IMR-90 (cell line): ENCODE measurements around the gene RGS3. TPM values are rescaled to one million over a fixed set of nuclear protein-coding genes. Genes with fewer than 3 reads are reported as not detected.

Experiments used
- ATAC-seq: fragments of 200-7000 bp; cut with Tn5 transposase; 2 replicates; pipeline ENCODE4 v1.9.1; 2020; ENCODE audit warnings: low read depth, mild to moderate bottlenecking, moderate library complexity
- BruUV-seq: library from RNA; stranded (reverse); fragments of 400-500 nt; replicated peaks from 2 replicates; lab custom pipeline; 2021; lab: Mats Ljungman, UMichigan
- CTCF ChIA-PET: fragments of 300-600 bp; formaldehyde crosslinking; extraction: SDS; loops from one replicate; lab custom pipeline; 2021; ENCODE audit warnings: antibody characterized with exemption; lab: Yijun Ruan, JAX
- POLR2A ChIA-PET: fragments of 300-600 bp; sonication (Branson Sonifier 250); formaldehyde crosslinking; loops from one replicate; lab custom pipeline; 2022; ENCODE audit warnings: antibody characterized with exemption; ENCODE audit not compliant: unreplicated experiment; lab: Charles Lee
- DNase-seq: peaks from one replicate; pipeline ENCODE4 v3.0.0; 2013
- H2AFZ ChIP-seq: replicated peaks from 2 replicates; pipeline ENCODE3; 2013; ENCODE audit warnings: low read length, mild to moderate bottlenecking; ENCODE audit not compliant: poor library complexity
- H2AK5ac ChIP-seq: 2 replicates; pipeline ENCODE4 v1.6.1; 2013; ENCODE audit warnings: low read depth, low read length, inconsistent platforms
- H2AK9ac ChIP-seq: replicated peaks from 2 replicates; pipeline ENCODE3; 2013; ENCODE audit warnings: mild to moderate bottlenecking, low read depth, low read length, moderate library complexity; ENCODE audit not compliant: poor library complexity
- H2BK120ac ChIP-seq: 2 replicates; pipeline ENCODE4 v1.6.1; 2013; ENCODE audit warnings: low read depth, low read length, inconsistent platforms
- H2BK15ac ChIP-seq: 3 replicates; pipeline ENCODE4 v1.6.1; 2013; ENCODE audit warnings: low read depth, low read length, inconsistent platforms
- H2BK20ac ChIP-seq: 2 replicates; pipeline ENCODE4 v1.6.1; 2013; ENCODE audit warnings: low read depth, mild to moderate bottlenecking, inconsistent platforms, low read length, moderate library complexity
- H2BK5ac ChIP-seq: 2 replicates; pipeline ENCODE4 v1.6.1; 2013; ENCODE audit warnings: mild to moderate bottlenecking, low read depth, low read length, inconsistent platforms; ENCODE audit not compliant: poor library complexity, severe bottlenecking
- H3K14ac ChIP-seq: replicated peaks from 2 replicates; pipeline ENCODE4 v1.6.1; 2013; ENCODE audit warnings: low read depth, low read length, inconsistent platforms
- H3K18ac ChIP-seq: 2 replicates; pipeline ENCODE4 v1.6.1; 2013; ENCODE audit warnings: low read depth, low read length, control low read depth
- H3K23ac ChIP-seq: 2 replicates; pipeline ENCODE4 v1.6.1; 2013; ENCODE audit warnings: low read depth, low read length, inconsistent platforms
- H3K27ac ChIP-seq: 2 replicates; pipeline ENCODE4 v1.5.1; 2013; ENCODE audit warnings: mild to moderate bottlenecking, control low read depth, low read length; ENCODE audit not compliant: insufficient read depth
- H3K27me3 ChIP-seq: 2 replicates; pipeline ENCODE4 v1.6.1; 2013; ENCODE audit warnings: low read length; ENCODE audit not compliant: control insufficient read depth, insufficient read depth
- H3K36me3 ChIP-seq: 2 replicates; pipeline ENCODE4 v1.6.1; 2013; ENCODE audit warnings: low read length, mixed read lengths; ENCODE audit not compliant: control insufficient read depth, insufficient read depth
- H3K4ac ChIP-seq: 2 replicates; pipeline ENCODE4 v1.6.1; 2013; ENCODE audit warnings: low read depth, low read length, inconsistent platforms
- H3K4me1 ChIP-seq: 2 replicates; pipeline ENCODE4 v1.6.1; 2013; ENCODE audit warnings: low read length, mixed read lengths; ENCODE audit not compliant: control insufficient read depth, insufficient read depth
- H3K4me2 ChIP-seq: 2 replicates; pipeline ENCODE4 v1.6.1; 2013; ENCODE audit warnings: low read depth, mild to moderate bottlenecking, control low read depth, low read length, moderate library complexity
- H3K4me3 ChIP-seq: 2 replicates; pipeline ENCODE4 v1.5.1; 2013; ENCODE audit warnings: low read depth, mild to moderate bottlenecking, control low read depth, low read length, moderate library complexity; ENCODE audit not compliant: insufficient read depth
- H3K56ac ChIP-seq: 2 replicates; pipeline ENCODE4 v1.6.1; 2013; ENCODE audit warnings: low read length, inconsistent platforms; ENCODE audit not compliant: insufficient read depth; ENCODE audit errors: extremely low read depth
- H3K79me1 ChIP-seq, 2 experiments: 2 replicates each; pipeline ENCODE4 v1.6.1; 2013; ENCODE audit warnings: low read length in 2 of 2, inconsistent platforms in 1 of 2, low read depth in 1 of 2
- H3K9ac ChIP-seq: 2 replicates; pipeline ENCODE4 v1.6.1; 2013; ENCODE audit warnings: low read depth, low read length, control low read depth
- H3K9me1 ChIP-seq: 2 replicates; pipeline ENCODE4 v1.6.1; 2013; ENCODE audit warnings: low read length, inconsistent platforms; ENCODE audit not compliant: insufficient read depth
- H3K9me3 ChIP-seq: 2 replicates; pipeline ENCODE4 v1.6.1; 2013; ENCODE audit warnings: low read length; ENCODE audit not compliant: control insufficient read depth, insufficient read depth
- H4K20me1 ChIP-seq: 2 replicates; pipeline ENCODE4 v1.6.1; 2013; ENCODE audit warnings: low read length, inconsistent platforms; ENCODE audit not compliant: insufficient read depth
- H4K5ac ChIP-seq: 2 replicates; pipeline ENCODE4 v1.6.1; 2013; ENCODE audit warnings: mild to moderate bottlenecking, low read depth, low read length, control low read depth
- H4K8ac ChIP-seq, 2 experiments: 2 replicates each; pipeline ENCODE4 v1.6.1; 2013; ENCODE audit warnings: low read depth in 2 of 2, low read length in 2 of 2, control low read depth in 1 of 2, inconsistent platforms in 1 of 2
- H4K91ac ChIP-seq: 2 replicates; pipeline ENCODE4 v1.6.1; 2013; ENCODE audit warnings: low read depth, low read length, inconsistent platforms; ENCODE audit not compliant: insufficient read depth
- BHLHE40 ChIP-seq: fragments of 150-350 bp; IDR thresholded peaks from 2 replicates; pipeline ENCODE4 v1.6.1; 2016; ENCODE audit warnings: mild to moderate bottlenecking, low read depth, low read length
- CEBPB ChIP-seq: IDR thresholded peaks from 2 replicates; pipeline ENCODE4 v1.6.1; 2012; ENCODE audit warnings: low read depth, low read length, improper control_type of control experiment
- CHD1 ChIP-seq: IDR thresholded peaks from 2 replicates; pipeline ENCODE4 v1.6.1; 2012; ENCODE audit warnings: low read depth, low read length, improper control_type of control experiment
- FOS ChIP-seq: fragments of 150-350 bp; IDR thresholded peaks from 2 replicates; pipeline ENCODE4 v1.6.1; 2016; ENCODE audit warnings: low read depth, low read length
- MAFK ChIP-seq: IDR thresholded peaks from 2 replicates; pipeline ENCODE4 v1.6.1; 2012; ENCODE audit warnings: low read depth, low read length, improper control_type of control experiment
- MAZ ChIP-seq: IDR thresholded peaks from 2 replicates; pipeline ENCODE4 v1.6.1; 2012; ENCODE audit warnings: low read depth, mild to moderate bottlenecking, low read length, improper control_type of control experiment, moderate library complexity, borderline replicate concordance
- MXI1 ChIP-seq: IDR thresholded peaks from 2 replicates; pipeline ENCODE4 v1.6.1; 2012; ENCODE audit warnings: low read depth, mild to moderate bottlenecking, low read length, moderate library complexity, borderline replicate concordance
- NFE2L2 ChIP-seq: fragments of 150-350 bp; IDR thresholded peaks from 2 replicates; pipeline ENCODE4 v1.6.1; 2016; ENCODE audit warnings: low read depth, mild to moderate bottlenecking, low read length
- RAD21 ChIP-seq: IDR thresholded peaks from 2 replicates; pipeline ENCODE4 v1.6.1; 2012; ENCODE audit warnings: low read length, improper control_type of control experiment
- RFX5 ChIP-seq: IDR thresholded peaks from 2 replicates; pipeline ENCODE4 v1.8.0; 2012; ENCODE audit warnings: low read depth, mild to moderate bottlenecking, low read length, moderate library complexity
- SMC3 ChIP-seq: fragments of 150-350 bp; IDR thresholded peaks from 2 replicates; pipeline ENCODE4 v1.6.1; 2016; ENCODE audit warnings: low read depth, mild to moderate bottlenecking, antibody characterized with exemption, low read length, moderate library complexity
- WGBS, 2 experiments: methylation state at CpG; one replicate each; pipeline versions ENCODE4 v1.1.5 to v1.1.7; 2013; ENCODE audit warnings: missing lambda C conversion rate in 2 of 2; ENCODE audit not compliant: insufficient read length in 1 of 2; ENCODE audit errors: extremely low coverage in 2 of 2; 5-methylcytosine and 5-hydroxymethylcytosine counted together
- dilution Hi-C: fragments of 300-500 bp; cut with HindIII; formaldehyde crosslinking; loops from one replicate; pipeline ENCODE4 v1.14.3; 2018; ENCODE audit warnings: low sequenced_read_pairs; ENCODE audit not compliant: unreplicated experiment
- in situ Hi-C: fragments of 300-500 bp; cut with MboI; formaldehyde crosslinking; loops from 3 replicates; pipeline ENCODE4 v1.14.3; 2019; ENCODE audit warnings: low sequenced_read_pairs, inconsistent platforms, mixed read lengths
- intact Hi-C: fragments of 100-400 bp; cut with micrococcal nuclease; formaldehyde crosslinking; loops from 2 replicates; pipeline ENCODE4 v1.10.0; 2022
- polyA plus RNA-seq, 3 experiments: library from polyadenylated mRNA; depleted of rRNA; stranded (reverse); fragments of >200 nt; gene quantifications; 2 replicates each; pipeline ENCODE4 v1.2.3, GENCODE V29; 2012; ENCODE audit warnings: low replicate concordance in 1 of 3
- total RNA-seq: library from RNA; depleted of rRNA; stranded (reverse); fragments of >200 nt; gene quantifications from 2 replicates; pipeline ENCODE4 v1.2.3, GENCODE V29; 2012
- TF ChIP-seq, protein P1 (sequence below): fragments of 150-350 bp; IDR thresholded peaks from 2 replicates; pipeline ENCODE4 v1.6.1; 2016; ENCODE audit warnings: low read depth, mild to moderate bottlenecking, low read length, moderate library complexity, borderline replicate concordance
- TF ChIP-seq, protein P2 (sequence below): conservative IDR thresholded peaks from 2 replicates; pipeline ENCODE4 v1.5.1; 2012; ENCODE audit warnings: mild to moderate bottlenecking, low read depth, low read length, improper control_type of control experiment
- TF ChIP-seq, protein P3 (sequence below): fragments of 150-350 bp; IDR thresholded peaks from 2 replicates; pipeline ENCODE4 v1.6.1; 2017; ENCODE audit warnings: mild to moderate bottlenecking, antibody characterized with exemption, low read length, low read depth

RGS3 gene
- total and polyA plus RNA-seq, 2 of the 4 experiments (the other 2 are of a cell fraction): 51.8 to 65.6 TPM

DNA sequence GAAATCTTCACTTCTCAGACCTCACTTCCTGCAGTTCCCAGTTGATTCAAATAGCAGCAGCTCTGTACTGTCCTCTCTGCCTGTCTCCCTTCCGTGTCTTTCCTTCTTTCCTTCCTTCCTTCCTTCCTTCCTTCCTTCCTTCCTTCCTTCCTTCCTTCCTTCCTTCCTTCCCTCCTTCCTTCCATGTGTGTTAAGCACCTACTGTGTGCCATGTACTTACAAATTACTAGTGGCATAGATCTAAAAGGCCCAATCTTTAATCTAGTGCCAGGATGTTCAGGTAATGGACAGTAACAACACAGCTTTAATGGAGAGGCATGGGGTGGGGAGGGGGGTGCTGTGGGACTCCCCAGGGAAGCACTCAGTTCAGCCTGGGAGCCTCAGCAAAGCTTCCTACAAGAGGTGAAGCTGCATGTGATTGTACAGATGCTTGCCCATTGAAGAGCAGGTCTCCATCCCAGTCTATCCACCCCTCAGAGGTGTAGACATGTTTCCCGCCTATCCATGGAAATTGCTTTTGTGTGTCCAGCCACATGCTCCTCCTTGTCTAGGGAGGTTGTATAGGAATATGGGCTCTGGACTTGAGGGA is 106.0 kb downstream of the RGS3 start:
- peaks cover 29% of the 10 kb centered on the region for H3K4me1 ChIP-seq
- peak overlapping the region; percentile 36 for H3K18ac ChIP-seq
- in situ Hi-C loops (no loop called here), intact Hi-C loops (loop anchor here (5.0 kb wide), 1 partner anchor 112 kb away; no protein-coding TSS in a partner anchor), dilution Hi-C loops (no loop called here)
- H3K4me2 ChIP-seq: no peak overlapping the region
- H3K27me3 ChIP-seq: no peaks in the 10 kb centered on the region
- H3K23ac ChIP-seq: peak overlapping the region; percentile 59; the same call in 1 of the 2 replicates
- peak overlapping the region; percentile 63 for H2AK5ac ChIP-seq
- ATAC-seq: no peak
- ChIA-PET CTCF (interaction anchor here (1.3 kb wide), 1 partner anchor 12 kb away, joined by 6 read pairs; no protein-coding TSS in a partner anchor), POLR2A (no interaction called here)
- peak overlapping the region; percentile 29; the same call in 1 of the 3 replicates for H2BK15ac ChIP-seq
- peaks cover 7% of the 10 kb centered on the region; the same call in 1 of the 2 replicates for H4K20me1 ChIP-seq
- no peak overlapping the region for H3K27ac ChIP-seq
- peak overlapping the region; percentile 5 for H2BK5ac ChIP-seq
- peak overlapping the region; percentile 72; the same call in 1 of the 2 replicates for H2BK20ac ChIP-seq
- H3K36me3 ChIP-seq: no peaks in the 10 kb centered on the region; the same call in 1 of the 2 replicates
- H4K91ac ChIP-seq: peak overlapping the region; percentile 45; the same call in 1 of the 2 replicates
- no peak overlapping the region for H3K14ac ChIP-seq
- peaks cover 30 to 80% of the 10 kb centered on the region in 2 experiments for H3K79me1 ChIP-seq
- H3K4ac ChIP-seq: peak overlapping the region; percentile 34
- H3K9ac ChIP-seq: no peak overlapping the region
- H2AFZ ChIP-seq: no peak overlapping the region
- H2AK9ac ChIP-seq: peak overlapping the region; percentile 12
- H4K8ac ChIP-seq: peak overlapping the region in 1 of 2 experiments; percentile 46; a peak in 1 of 4 replicates
- no peak overlapping the region for H3K4me3 ChIP-seq
- WGBS, 2 experiments: no CpG with 5 or more reads among the region's 2 CpGs
- TF ChIP-seq MXI1 (no peak), CEBPB (no peak), RFX5 (no peak), FOS (no peak), MAFK (no peak), SMC3 (no peak), MAZ (no peak), RAD21 (no peak), CHD1 (no peak), NFE2L2 (no peak), BHLHE40 (no peak)
- TF ChIP-seq, protein P1, sequence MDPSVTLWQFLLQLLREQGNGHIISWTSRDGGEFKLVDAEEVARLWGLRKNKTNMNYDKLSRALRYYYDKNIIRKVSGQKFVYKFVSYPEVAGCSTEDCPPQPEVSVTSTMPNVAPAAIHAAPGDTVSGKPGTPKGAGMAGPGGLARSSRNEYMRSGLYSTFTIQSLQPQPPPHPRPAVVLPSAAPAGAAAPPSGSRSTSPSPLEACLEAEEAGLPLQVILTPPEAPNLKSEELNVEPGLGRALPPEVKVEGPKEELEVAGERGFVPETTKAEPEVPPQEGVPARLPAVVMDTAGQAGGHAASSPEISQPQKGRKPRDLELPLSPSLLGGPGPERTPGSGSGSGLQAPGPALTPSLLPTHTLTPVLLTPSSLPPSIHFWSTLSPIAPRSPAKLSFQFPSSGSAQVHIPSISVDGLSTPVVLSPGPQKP: no peak
- TF ChIP-seq, protein P2, sequence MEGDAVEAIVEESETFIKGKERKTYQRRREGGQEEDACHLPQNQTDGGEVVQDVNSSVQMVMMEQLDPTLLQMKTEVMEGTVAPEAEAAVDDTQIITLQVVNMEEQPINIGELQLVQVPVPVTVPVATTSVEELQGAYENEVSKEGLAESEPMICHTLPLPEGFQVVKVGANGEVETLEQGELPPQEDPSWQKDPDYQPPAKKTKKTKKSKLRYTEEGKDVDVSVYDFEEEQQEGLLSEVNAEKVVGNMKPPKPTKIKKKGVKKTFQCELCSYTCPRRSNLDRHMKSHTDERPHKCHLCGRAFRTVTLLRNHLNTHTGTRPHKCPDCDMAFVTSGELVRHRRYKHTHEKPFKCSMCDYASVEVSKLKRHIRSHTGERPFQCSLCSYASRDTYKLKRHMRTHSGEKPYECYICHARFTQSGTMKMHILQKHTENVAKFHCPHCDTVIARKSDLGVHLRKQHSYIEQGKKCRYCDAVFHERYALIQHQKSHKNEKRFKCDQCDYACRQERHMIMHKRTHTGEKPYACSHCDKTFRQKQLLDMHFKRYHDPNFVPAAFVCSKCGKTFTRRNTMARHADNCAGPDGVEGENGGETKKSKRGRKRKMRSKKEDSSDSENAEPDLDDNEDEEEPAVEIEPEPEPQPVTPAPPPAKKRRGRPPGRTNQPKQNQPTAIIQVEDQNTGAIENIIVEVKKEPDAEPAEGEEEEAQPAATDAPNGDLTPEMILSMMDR: no peak
- TF ChIP-seq, protein P3, sequence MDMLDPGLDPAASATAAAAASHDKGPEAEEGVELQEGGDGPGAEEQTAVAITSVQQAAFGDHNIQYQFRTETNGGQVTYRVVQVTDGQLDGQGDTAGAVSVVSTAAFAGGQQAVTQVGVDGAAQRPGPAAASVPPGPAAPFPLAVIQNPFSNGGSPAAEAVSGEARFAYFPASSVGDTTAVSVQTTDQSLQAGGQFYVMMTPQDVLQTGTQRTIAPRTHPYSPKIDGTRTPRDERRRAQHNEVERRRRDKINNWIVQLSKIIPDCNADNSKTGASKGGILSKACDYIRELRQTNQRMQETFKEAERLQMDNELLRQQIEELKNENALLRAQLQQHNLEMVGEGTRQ: no peak
- no peak overlapping the region; the same call in 1 of the 2 replicates for H2BK120ac ChIP-seq
- no peaks in the 10 kb centered on the region for H3K9me3 ChIP-seq
- no TSS peak for BruUV-seq
- H3K56ac ChIP-seq: no peak overlapping the region
- peak overlapping the region; percentile 44; the same call in 1 of the 2 replicates for H4K5ac ChIP-seq
- H3K9me1 ChIP-seq: peaks cover 41% of the 10 kb centered on the region
- DNase-seq: no peak
